HG02870 (cell line): ENCODE measurements around the gene ARHGEF28.

ENCODE experiments used
- ATAC-seq: cut with Tn5 transposase; IDR thresholded peaks from one replicate; pipeline ENCODE4 v1.9.1; 2021; ENCODE audit warnings: mild to moderate bottlenecking, moderate library complexity; ENCODE audit not compliant: unreplicated experiment

The ARHGEF28 gene

DNA sequence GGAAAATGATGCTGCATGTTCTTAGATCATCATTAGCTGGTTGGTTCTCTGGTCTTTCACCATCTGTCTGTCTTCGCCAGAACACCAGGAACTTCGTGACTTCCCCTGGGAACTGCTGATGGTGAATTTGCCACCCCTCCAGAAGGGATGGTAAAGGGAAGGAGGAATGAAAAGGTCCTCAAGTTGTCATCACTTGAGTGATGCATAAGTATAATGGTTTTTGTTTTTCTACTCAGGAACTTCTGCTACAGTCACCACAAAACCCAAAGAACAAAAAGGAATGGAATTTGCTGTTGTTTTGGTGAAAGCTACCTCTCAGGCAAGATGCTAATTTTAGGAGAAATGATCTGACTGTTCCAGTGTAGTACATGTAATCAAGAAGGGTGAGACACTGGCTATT, 328.4 kb downstream of the ARHGEF28 start:
- ATAC-seq, result no peak

DNA sequence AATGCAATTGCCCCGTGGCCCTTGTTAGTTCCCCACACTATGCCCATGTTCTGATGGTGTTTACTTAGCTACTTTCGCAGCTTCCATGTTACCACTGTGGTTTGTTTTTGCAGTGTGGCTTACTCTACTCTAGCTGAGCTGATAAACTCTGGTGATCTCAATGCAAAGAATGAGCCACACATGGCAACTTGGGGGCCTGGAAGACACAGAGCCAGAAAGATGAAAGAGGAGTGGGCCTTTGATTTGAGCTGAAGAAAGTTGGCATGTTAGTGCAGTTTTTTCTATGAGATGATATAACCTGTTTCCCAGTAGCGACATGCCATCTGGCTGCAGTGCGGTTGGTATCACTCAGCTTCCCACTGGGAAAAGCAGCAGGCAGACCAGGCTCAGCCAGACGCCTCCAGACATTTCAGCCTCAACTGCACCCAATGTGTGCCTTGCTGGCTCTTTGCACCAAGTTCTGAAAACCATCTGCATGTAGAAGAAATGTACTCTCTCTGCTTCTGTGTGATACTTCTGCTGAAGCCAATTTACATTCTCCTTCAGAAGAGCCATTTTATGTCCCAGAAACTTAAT, 329.4 kb downstream of the ARHGEF28 start:
- no peak for ATAC-seq

DNA sequence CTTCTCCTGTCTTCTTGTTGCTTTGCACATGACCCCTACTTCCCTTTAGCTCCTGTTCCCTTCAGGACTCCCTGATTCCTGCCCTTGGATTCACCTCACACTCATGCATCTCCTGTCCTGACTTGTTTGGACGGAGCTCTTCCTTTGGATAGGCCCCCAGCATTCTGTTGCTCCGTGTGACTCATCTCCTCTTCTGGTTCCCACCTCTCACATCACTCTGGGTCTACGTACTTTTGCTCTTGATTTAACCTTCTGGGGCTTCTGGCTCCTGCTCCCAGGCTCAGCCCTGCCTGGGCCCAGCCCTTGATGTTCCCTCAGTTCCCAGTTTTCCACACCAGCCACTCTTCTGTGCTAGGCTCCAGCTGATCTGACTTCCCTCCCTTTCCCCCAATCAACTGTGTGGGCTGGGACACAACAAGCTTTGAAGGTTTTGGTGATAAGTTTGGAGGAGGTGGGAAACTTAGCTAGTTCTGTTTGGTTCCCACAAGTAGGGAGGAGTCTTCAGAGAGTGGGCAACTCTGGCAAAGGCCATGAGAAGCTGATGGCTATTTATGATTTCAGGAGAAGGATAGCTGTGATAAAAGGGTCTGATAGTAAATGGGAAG, 331.5 kb downstream of the ARHGEF28 start:
- ATAC-seq, result no peak

DNA sequence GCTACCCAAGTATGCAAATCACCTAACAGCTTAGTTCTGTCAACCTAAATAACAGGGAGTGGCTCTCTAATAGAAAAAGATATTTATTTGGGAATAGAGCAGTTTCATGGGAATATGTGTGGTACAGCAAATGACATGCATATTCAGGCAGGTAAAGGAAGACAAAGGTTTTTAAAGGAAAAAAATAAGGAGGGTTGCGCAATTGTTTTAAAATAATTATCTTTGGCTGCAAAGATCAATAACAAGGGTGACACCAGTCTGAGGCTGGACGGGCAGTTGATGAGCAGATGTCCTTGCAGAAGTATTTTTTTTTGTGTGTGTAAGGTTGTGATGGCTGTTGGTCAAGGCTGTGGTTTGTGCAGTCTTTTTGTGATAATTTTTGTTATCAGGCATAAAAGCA, 332.0 kb downstream of the ARHGEF28 start:
- no peak for ATAC-seq

DNA sequence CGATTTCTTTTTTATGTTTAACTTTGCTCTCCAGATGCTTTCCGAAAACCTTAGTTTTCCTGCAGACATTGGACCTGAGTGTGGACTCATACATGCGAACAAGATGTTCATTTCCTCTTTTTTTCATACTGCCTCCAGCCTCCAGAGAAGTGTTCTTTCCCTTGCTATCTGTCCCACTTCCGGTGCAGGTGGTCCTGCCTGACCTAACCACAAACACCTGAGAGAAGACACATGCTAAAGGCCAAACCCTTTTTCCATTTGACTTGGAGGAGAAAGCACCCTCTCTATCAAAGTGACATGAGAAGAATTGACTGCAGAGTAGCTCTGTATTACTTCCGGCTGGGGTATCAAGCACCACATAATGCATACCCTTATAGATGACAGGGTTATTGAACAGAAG, 334.0 kb downstream of the ARHGEF28 start:
- ATAC-seq, result no peak

DNA sequence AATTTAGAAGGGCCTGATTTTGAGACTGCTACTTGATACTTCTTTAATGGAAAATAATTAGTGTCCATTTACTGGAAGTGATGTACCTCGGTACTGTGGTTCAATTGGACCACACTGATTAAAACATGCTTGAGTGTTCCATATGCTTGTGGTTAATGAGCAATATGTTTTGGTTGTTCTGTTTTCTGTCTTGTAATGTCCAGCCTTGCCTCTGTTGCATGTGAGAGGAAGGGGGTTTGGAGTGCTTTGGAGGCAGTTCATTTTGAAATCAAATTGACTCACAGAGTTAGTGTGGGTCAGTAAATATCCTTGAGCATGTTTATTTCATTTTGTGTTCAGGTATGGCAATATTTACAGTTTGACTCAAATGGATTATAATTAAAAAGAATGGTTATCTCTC, 334.4 kb downstream of the ARHGEF28 start:
- ATAC-seq, result no peak

DNA sequence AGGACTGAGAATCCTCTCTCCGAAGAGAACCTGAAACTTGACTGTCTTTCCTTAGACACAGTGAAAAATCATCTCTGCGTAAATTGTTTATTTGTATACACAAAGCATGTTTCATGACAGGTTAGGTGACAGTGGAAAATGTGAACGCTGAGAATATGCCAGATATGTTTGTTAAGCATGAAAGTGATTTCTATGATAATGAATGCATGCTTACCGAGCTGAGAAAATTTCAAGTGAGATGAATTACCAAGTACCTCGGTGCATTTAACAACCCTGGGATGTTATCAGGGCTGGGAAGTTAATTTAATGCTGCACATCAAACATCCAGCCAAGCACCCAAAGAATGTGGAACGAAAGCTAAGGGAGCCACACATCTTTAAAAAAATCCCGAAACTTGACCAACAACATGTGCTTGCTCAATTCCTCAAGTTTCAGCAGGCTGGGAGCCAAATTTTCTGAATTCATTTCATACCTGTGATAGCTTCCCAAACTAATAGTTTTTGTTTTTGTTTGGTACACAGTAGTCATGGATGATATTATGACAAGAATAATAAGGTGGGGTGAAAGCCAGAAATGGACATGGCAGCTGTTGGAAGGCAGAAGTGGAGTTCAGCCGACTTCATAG, 336.9 kb downstream of the ARHGEF28 start:
- ATAC-seq, result no peak

DNA sequence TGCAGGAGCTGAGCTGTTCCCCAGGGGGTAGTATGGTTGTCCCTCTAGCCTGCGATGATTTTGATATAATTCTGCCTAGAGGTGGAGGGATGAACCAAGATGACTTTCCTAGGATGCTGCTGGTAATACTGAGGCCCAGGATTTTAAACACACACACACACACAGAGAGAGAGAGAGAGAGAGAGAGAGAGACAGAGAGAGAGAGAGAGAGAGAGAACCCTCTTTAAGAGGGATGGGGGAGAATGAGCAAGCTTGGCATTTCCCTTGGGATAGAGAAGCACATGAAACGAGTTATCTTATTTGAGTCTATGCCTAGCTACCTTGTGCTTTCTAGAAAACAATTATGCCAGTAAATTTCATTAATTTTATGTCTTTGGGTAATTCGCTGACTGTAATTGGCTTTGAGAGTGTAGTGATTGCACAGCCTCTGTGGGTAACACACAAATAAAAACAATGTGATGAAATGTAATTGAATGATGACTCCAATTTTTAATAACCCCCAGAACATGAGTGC, 338.4 kb downstream of the ARHGEF28 start:
- no peak for ATAC-seq

DNA sequence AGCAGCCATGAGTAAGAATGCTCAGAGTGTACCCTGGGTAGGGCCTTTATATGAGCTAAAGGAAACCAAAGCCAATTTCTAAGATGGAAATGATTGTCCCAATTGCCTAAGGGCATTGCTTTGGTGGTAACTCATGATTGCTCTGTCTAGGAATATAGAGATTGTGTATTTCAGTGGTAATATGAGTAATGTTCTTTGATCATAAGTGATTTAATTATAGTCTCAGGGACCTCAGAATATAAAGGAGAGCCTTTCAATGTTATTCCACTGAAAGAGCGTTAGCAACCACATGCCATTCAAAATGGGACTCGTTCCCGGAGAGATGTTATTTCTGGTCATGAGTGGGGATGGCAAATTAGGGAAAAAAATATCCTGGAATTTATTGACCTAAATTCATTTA, 340.5 kb downstream of the ARHGEF28 start:
- no peak for ATAC-seq

DNA sequence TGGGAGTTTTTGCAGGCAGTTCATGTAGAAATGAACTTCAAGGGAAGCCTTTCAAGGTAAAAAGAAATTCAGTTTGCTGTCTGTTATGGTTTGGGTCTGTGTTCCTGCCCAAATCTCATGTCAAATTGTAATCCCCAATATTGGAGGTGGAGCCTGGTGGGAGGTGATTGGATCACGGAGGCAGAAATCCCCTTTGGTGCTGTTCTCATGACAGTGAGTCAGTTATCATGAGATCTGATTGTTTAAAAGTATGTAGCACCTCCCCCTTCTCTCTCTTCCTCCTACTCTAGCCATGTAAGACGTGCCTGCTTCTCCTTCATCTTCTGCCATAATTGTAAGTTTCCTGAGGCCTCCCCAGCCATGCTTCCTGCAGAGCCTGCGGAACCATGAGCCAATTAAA, 341.4 kb downstream of the ARHGEF28 start:
- ATAC-seq, result no peak

DNA sequence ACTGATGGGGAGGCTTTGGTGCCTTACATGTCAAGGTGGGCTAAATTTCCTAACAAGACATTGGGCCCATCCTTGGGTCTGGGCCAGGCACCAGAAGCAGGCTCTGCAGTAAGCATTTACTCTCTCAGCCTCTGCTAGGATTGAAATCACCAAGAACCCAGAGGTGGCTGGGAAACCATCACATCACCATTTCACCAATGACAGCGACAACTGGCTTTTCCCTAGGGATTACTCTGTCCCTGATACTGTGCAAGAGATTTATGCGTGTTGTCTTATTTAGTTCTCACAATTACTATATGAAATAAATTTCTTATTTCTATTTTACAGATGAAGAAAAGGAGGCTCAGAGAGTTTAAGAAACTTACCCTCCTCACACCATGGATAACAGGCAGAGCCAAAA, 342.2 kb downstream of the ARHGEF28 start:
- ATAC-seq, result no peak

DNA sequence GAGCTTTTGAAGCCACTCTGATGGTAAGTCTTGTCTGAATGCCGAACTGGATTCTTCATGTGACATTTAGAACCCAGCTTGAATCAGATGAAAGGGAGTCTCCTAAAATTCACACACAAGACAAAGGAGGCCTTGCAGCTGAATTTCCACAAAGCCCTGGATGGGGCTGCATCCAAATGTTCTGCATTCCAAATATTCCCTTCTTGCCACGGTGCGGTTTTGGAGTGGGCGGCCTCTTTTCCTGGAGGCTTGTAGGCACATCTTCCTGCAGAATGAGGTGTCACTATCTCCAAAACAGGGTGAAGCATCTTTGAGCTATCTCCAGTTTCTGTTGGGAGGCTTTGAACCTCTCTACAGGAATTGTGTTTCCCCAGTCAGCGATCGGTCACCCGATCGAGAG, 342.7 kb downstream of the ARHGEF28 start:
- ATAC-seq, result no peak

DNA sequence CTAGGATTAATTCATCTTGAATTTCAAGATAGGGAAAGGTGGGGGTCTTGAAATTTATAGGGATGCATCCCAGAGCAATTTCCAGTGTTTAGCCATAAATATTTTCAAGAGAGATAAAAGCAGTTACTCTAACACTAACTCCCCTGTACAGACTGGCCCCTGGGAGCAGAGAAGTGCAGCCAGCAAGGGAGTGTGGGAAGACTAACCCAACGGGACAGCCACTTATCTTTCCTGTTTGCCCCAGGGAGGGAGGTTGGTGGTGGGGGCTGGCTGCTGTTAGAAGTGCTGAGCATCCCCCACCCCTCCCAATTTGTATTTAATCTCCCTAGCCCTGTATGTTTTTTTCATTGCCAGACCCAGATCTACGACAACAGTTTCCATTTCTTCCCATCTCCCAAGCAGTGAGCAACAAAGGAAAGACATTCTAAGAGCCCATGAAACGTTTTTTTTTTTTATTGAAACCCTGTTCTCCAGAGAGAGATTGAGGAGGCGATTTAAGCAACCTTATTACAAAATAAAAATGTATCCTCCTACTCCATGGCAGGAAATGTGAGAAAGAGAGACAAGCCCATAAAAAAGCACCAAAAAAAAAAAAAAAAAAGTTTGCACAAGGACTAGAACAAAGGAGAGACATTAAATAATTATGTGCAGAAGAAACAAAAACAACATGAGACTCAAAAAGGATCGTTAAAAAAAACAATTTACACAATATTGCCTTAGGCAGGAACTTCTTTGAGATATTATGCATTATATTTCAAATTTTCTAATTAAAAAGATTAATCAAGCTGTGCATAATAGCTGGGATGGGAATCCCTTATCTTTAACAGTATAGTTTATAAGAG, 343.4 kb downstream of the ARHGEF28 start:
- no peak for ATAC-seq

DNA sequence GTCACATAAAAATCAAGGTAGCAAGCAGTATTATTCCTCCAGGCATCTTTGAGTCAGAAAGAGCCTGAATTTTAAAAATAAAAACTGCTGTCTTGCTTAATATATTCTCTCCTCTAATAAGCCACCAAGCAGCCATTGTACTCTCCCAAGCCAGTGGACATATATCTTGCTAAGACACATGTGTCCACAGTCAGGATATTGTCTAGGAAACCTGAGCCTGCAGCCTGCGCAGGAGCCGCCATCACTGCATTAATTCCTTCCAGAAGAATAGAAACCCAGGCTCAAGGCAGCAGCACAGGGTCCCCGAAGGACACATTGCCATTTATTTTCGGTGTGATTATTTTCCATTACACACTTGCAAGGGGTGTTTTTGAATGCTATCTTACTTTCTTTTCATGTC, 345.3 kb downstream of the ARHGEF28 start:
- ATAC-seq, result no peak

DNA sequence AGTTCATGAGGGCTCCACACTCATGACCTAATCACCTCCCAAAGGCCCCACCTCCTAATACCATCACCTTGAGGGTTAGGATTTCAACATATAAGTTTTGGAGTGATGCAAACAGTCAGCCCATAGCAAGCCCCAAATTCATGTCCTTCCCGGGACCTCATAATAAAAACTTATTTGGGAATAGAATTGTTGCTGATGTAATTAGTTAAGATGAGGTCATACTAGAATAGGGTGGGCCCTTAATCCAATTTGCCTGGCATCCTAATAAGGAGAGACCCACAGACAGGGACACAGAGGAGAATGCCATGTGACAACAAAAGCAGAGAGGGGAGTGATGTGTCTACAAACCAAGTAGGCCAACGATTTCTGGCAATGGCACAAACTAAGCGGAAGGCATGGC, 347.1 kb downstream of the ARHGEF28 start:
- ATAC-seq, result no peak

DNA sequence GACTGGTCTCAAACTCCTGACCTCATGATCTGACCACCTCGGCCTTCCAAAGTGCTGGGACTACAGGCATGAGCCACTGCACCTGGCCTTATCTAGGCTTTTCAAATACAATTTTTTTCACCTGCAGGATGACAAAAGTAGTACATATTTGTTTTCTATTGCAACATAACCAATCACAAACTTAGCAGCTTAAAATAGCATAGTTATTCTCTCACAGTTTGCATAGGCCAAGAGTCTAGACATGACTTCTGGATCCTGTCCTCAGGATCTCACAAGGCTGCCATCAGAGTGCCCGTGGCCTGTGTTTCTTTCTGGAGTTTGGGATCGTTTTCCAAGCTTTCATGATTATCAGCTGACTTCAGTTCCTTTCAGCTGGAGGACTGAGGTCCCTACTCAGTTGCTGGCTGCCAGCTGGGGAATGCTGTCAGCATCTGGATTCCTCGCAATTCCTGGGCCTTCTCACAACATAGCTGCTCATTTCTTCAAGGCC, 348.9 kb downstream of the ARHGEF28 start:
- no peak for ATAC-seq

DNA sequence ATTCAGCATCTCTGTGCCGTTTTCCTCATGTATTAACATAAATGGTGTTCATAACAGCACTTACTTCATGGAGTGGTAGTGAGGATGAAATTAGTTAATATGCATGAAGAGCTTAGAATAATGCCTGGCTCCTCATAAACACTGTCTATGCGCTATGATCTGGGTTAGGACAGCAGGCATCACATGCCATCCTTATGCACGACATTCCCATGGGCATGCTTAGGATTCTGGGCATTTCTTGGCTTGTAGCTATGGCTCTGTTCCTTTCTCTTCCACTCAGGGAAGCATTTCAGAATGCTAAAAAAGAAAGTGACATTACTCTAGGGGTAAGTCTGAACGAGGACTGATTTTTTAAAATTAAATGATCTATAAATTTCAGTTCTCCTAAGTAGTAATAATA, 349.8 kb downstream of the ARHGEF28 start:
- ATAC-seq, result no peak

DNA sequence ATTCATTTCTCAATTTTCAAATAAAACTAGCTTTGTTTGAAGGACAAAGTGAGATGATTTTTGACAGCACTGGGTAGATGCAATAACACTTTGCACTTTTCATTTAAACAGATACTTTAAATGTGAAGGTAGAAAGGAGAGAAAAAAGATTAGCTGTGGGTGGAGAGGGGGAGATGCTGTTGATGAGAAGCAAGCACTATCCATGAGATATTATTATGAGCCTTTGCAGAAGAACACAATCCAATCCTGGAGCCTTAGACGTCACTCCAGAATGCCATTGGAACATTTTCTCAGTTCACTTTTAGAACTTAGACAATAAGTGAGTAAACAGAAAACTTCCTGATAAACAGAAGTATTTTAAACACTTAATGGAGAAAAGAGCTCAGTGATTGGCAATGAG, 351.1 kb downstream of the ARHGEF28 start:
- ATAC-seq, result no peak

DNA sequence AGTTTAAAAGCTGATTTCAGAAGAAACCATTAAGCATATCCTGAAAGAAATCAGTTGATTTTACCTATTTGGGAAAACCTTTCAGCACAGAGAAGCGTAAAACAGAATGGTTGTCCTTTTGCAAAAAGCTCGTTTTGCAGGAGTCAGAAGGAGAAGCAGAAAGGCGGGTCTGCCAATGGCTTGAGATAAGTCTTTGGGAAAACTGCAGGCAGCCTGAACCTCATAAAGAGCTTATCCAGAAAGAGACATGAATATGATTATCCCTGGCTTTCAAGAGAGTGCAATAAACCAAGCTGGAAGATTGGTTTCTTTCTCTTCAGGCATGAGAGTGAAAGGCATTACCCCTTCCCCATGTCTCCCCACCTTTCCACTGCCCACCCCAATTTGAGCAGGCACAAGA, 353.3 kb downstream of the ARHGEF28 start:
- ATAC-seq, result no peak

DNA sequence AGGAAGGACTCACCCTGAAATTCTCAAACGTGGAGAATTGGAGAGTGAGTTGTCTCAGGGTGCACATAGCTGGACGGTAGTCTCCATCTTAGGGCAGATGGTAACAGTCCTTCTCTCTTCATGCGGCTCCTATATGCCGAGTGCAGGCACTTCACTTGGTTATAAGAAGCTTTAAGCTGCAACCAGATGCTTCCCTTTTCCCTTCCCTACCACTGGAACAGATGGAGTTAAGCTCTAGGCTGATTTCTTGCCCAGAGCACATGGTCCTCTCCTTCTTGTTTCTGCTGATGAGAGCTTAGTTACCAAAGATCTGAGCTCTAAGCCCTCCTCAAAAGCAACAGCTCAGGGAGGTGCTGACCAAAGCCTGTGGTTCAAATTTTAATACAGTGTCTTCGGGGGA, 355.7 kb downstream of the ARHGEF28 start:
- no peak for ATAC-seq

DNA sequence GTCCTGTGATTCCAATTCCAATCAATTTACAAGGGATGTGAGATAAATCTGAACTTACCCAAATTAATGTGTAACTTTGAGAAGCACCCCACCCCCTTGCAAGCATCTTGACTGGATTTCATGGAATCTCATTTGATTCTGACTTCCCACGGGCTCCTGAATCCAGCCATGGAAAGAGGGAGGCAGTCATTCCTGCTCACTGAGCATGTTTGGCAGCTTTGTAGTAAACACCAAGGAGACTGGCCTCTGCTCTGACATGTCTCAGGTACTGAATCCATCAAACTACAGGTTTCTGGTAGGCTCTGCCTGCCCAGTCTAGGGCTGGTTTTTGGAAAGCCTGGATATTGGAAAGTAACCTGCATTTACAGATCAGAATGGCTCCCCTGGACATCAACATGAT, 357.6 kb downstream of the ARHGEF28 start:
- ATAC-seq, result no peak

DNA sequence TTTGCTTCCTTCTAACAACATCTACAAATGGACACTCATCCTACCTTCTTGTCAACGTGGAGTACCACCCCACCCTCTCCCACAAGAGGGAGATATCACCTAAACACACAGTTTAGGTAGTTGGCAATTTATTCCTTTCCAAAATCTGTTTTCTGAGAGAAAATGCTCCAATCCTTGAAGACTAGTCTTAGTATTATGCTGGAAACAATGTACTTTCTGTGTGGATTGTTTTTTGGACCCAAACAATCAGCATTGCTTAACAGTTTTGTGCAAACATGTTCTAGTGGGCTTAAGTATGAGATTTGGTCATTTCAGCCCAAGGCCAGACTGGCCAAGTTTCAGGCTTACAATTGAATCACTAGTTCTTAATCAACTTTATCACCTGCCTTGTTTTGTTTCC, 359.1 kb downstream of the ARHGEF28 start:
- ATAC-seq, result no peak
